ENCODE results near the gene VAV2. TPM values are rescaled to one million over a fixed set of nuclear protein-coding genes. Genes with fewer than 3 reads are reported as not detected.

VAV2 gene
- total and polyA plus RNA-seq, 9 of the 15 experiments (the other 6 are each of a cell fraction or from before 2014, with no cell fraction given), result 0.01 to 2.7 (median 1.0) TPM; not detected in 1

DNA sequence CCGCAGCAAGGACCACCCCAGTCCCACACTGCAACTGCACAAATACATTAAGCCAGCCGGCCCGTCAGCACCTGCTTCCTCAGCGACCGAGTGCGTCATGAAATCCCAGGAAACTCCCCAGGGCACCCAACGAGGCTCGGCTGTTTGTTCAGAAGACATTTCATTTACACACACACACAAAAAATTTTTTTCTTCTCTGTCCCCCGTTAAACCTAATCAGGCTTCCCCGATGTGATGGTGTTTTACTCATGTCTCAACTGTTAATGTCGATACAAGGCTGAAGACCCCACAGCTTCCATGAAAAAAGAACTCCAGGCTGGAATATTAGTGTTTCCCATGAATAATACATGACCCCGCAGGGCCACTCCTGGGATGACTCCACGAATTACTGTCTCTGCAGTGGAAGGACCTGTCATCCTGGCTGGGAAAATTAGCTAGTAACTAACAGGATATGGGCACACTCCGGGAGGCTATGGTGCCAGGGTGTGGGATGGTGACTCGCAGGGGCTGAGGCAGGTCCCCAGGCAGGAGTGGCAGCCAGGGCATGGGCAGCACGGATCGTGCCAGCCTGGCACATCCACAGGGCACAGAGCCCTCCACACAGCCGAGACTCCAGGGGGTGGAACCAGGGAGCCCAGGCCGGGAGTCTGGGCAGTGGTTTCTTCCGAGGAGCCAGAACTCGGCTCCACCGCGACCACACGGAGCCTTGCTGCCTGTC lies 102.4 kb downstream of the VAV2 start (continued):
- TF ChIP-seq, protein P1, sequence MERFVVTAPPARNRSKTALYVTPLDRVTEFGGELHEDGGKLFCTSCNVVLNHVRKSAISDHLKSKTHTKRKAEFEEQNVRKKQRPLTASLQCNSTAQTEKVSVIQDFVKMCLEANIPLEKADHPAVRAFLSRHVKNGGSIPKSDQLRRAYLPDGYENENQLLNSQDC (CRISPR knock-in tag; IDR thresholded peaks at IDR 0.05), result no peak
- TF ChIP-seq ZNF780A (CRISPR knock-in tag; IDR thresholded peaks at IDR 0.05) (no peak), ZNF197 (CRISPR knock-in tag; IDR thresholded peaks at IDR 0.05; ENCODE audit: low read depth) (no peak), SNRNP70 (optimal IDR thresholded peaks at IDR 0.05; ENCODE audit: low read depth, low read length) (no peak), RBM14 (IDR thresholded peaks at IDR 0.05; ENCODE audit: borderline replicate concordance, insufficient read depth, low read depth, low read length) (no peak), SRF (CRISPR knock-in tag; IDR thresholded peaks at IDR 0.05) (no peak), TAF7 (tag; IDR thresholded peaks at IDR 0.05) (no peak), ZEB2 (IDR thresholded peaks at IDR 0.05) (no peak), WHSC1 (IDR thresholded peaks at IDR 0.05; ENCODE audit: low read length) (no peak)

DNA sequence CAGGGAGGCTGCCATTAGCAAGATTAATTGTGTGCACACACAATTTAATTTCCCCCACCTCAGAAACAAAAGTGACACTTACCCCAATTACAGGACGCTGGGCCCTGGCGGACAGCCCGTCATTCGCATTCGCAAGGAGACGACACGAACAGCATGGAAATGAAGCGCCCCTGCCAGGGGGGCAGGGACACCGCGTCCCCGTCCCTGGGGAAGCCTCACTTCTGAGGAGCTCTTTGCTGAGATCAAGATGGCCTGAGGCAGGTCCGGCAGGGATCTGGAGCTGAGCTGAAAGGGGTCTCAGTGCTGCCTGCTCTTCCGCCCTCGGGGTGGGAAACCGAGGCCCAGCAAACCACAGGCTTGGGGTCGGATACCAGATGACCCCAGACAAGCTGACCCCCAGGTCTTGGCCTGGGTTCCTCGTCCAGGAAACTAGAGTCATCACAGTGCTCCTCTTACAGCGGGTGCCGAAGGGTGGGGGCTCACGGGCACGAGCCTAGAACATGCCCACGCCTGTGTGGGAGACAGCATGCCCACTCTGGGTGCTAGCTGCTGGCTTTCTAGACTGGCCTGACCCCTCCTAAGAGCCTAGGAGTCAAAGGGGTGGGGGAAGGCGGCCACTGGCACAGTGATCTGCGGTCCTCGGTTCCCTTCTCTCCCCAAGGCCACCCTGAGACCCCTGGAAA lies 103.2 kb downstream of the VAV2 start:
- no TSS peak for BruUV-seq (replicated peaks)
- Histone ChIP-seq H3K36me3 (ENCODE audit: control insufficient read depth, insufficient read depth, low read length) (no peaks in the 10 kb centered on the region), H3K4me1 (replicated peaks in 1 of 2; ENCODE audit: control insufficient read depth in 2 of 2, insufficient read depth in 2 of 2, low read length in 2 of 2) (peaks cover 0 to 9% of the 10 kb centered on the region in 2 experiments; a peak in 2 of 5 replicates), H3K4me2 (ENCODE audit: insufficient read depth, low read length) (no peak overlapping the region), H3K4me3 (no peak overlapping the region), H3K9me3 (replicated peaks; ENCODE audit: control insufficient read depth, insufficient read depth, low read depth, low read length) (no peaks in the 10 kb centered on the region), H3K9me1 (ENCODE audit: control insufficient read depth, insufficient read depth, low read length) (no peaks in the 10 kb centered on the region), H4K20me1 (replicated peaks; ENCODE audit: control insufficient read depth, insufficient read depth, low read length) (peaks cover 36% of the 10 kb centered on the region), H3K9ac (ENCODE audit: insufficient read depth in 1 of 2, low read depth in 2 of 2, low read length in 2 of 2) (no peak overlapping the region), H2AFZ (ENCODE audit: low read depth, low read length) (no peak overlapping the region), H3K79me2 (ENCODE audit: control insufficient read depth, insufficient read depth, low read length) (no peaks in the 10 kb centered on the region), H3K27ac (ENCODE audit: extremely low read depth, low read depth, low read length) (no peak overlapping the region), H3K27me3 (ENCODE audit: control insufficient read depth in 2 of 2, insufficient read depth in 2 of 2, low read length in 2 of 2) (peaks cover 24 to 73% of the 10 kb centered on the region in 2 experiments; a peak in 4 of 5 replicates)
- intact Hi-C loops (cut with micrococcal nuclease), result no loop called here
- ChIA-PET CTCF (ENCODE audit: low intra/inter-chr PET ratio) (no interaction called here), POLR2A (interaction anchor here (0.7 kb wide), 1 partner anchor 1153 kb away, joined by 3 read pairs; no protein-coding TSS in a partner anchor)
- DNase-seq (ENCODE audit: extremely low read depth in 1 of 4, low spot score in 3 of 4), result no peak
- FAIRE-seq, result no peak
- WGBS (ENCODE audit: insufficient coverage, low coverage, missing lambda C conversion rate), result 9% methylated on average over 25 of the region's 25 CpGs
- TF ChIP-seq HEY1 (CRISPR knock-in tag; IDR thresholded peaks at IDR 0.05; ENCODE audit: borderline replicate concordance), result no peak
- in situ Hi-C loops (cut with MboI), result no loop called here
- ATAC-seq, result no peak

Data from K562 (cell line).